T-helper 2 cell treated with Interferon-gamma antibody and Interleukin-4, amounts not matched to agents 100 ng/mL and 5 ng/mL, for 36 hours (primary cell): ENCODE data around the gene RAB3IL1. TPM values are rescaled to one million over a fixed set of nuclear protein-coding genes. Genes with fewer than 3 reads are reported as not detected.

Experiments used
- intact Hi-C: fragments of 100-400 bp; cut with micrococcal nuclease; formaldehyde crosslinking; loops from one replicate; pipeline ENCODE4 v1.15.1; 2023
- total RNA-seq: library from RNA; stranded (reverse); gene quantifications from 2 replicates; pipeline ENCODE4 v1.2.3, GENCODE V29; 2022

RAB3IL1 gene
- total RNA-seq, 1 donor from 2014 or later = not detected

- intact Hi-C loops = no loop called here
Observed at GRCh38 chr11:61850687-61851086, 66.7 kb downstream of the RAB3IL1 start.

DNA sequence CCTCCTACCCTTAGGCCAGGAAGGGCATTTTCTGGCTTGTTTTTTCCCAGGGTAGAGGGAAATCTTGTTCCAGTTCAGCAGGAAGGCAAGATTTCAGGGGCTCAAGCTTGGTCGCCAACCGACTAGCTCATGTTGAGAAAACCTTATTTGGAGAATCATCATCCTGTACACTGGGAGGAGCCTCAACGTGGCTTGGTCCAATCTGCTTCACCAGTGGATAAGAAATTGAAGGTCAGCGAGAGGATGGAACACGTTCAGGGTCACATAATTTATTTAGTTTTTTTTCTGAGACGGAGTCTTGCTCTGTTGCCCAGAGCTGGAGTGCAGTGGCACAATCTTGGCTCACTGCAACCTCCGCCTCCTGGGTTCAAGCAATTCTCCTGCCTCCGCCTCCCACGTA is 68.7 kb downstream of the RAB3IL1 start:
- intact Hi-C loops = no loop called here

GRCh38 chr11:61847914-61848581 is 69.3 kb downstream of the RAB3IL1 start:
- intact Hi-C loops = no loop called here

Other genes starting within 250 kb of the RAB3IL1 start
- 0.07 and 0.09 TPM in 2 replicates for gene DAGLA, start 237.2 kb downstream of the RAB3IL1 start, total RNA-seq
- 1.2 and 1.3 TPM in 2 replicates for gene MYRF, start 164.9 kb downstream of the RAB3IL1 start, total RNA-seq
- 174 and 179 TPM in 2 replicates for gene TMEM258, start 125.0 kb downstream of the RAB3IL1 start, total RNA-seq
- 132 and 139 TPM in 2 replicates for gene FEN1, start 124.7 kb downstream of the RAB3IL1 start, total RNA-seq
- 70.0 and 73.4 TPM in 2 replicates for gene FADS1, start 100.6 kb downstream of the RAB3IL1 start, total RNA-seq
- gene FADS2, start 89.3 kb downstream of the RAB3IL1 start, total RNA-seq = 268 and 282 TPM in 2 replicates
- gene FADS3, start 26.0 kb downstream of the RAB3IL1 start, total RNA-seq = 5.0 and 5.3 TPM in 2 replicates
- gene BEST1, start 32.8 kb upstream of the RAB3IL1 start, total RNA-seq = not detected in 2 replicates
- 895 and 896 TPM in 2 replicates for gene FTH1, start 50.1 kb upstream of the RAB3IL1 start, total RNA-seq
- 155 and 163 TPM in 2 replicates for gene INCENP, start 206.4 kb upstream of the RAB3IL1 start, total RNA-seq